Measurements from ENCODE around the gene FAM83D.

FAM83D gene

GRCh38 chr20:38893565-38894090, 32.6 kb upstream of the FAM83D start:
- H3K27ac ChIP-seq (ENCODE audit: low read depth, low read length): peak overlapping the region; percentile 95
- TF ChIP-seq EZH2phosphoT487 (IDR thresholded peaks at IDR 0.05; ENCODE audit: borderline replicate concordance, low read length) (no peak), CTCF (IDR thresholded peaks at IDR 0.05; ENCODE audit: low read depth, low read length, poor library complexity, severe bottlenecking) (peak; percentile 93)
- H4K20me1 ChIP-seq (ENCODE audit: control insufficient read depth, insufficient read depth, low read depth, low read length): no peaks in the 10 kb centered on the region
- peaks cover 20% of the 10 kb centered on the region for H3K79me2 ChIP-seq (ENCODE audit: control insufficient read depth, low read length)
- H3K4me2 ChIP-seq (ENCODE audit: low read length): peak overlapping the region; percentile 88
- no peaks in the 10 kb centered on the region for H3K9me2 ChIP-seq (replicated peaks; ENCODE audit: control insufficient read depth, low read length)
- H3K36me3 ChIP-seq (ENCODE audit: control insufficient read depth, low read length): peaks cover 65% of the 10 kb centered on the region
- H3K4me3 ChIP-seq (ENCODE audit: low read length): peak overlapping the region; percentile 66
- no peaks in the 10 kb centered on the region for H3K27me3 ChIP-seq (ENCODE audit: control insufficient read depth, low read length)
- peaks cover 66% of the 10 kb centered on the region for H3K4me1 ChIP-seq (ENCODE audit: control insufficient read depth, low read length)
- no peaks in the 10 kb centered on the region for H3K9me3 ChIP-seq (ENCODE audit: control insufficient read depth, insufficient read depth, low read length)
- H3F3A ChIP-seq (ENCODE audit: control insufficient read depth, insufficient read depth): peaks cover 21% of the 10 kb centered on the region

GRCh38 chr20:38894091-38894847, 31.9 kb upstream of the FAM83D start:
- Histone ChIP-seq H3K9me3 (ENCODE audit: control insufficient read depth, insufficient read depth, low read length) (no peaks in the 10 kb centered on the region), H3K4me2 (ENCODE audit: low read length) (peak overlapping the region; percentile 88), H3K79me2 (ENCODE audit: control insufficient read depth, low read length) (peaks cover 16% of the 10 kb centered on the region)

GRCh38 chr20:38895098-38895949, 30.9 kb upstream of the FAM83D start:
- H3K9me2 ChIP-seq (replicated peaks; ENCODE audit: control insufficient read depth, low read length): no peaks in the 10 kb centered on the region
- H3K4me1 ChIP-seq (ENCODE audit: control insufficient read depth, low read length): peaks cover 52% of the 10 kb centered on the region
- TF ChIP-seq EZH2phosphoT487 (IDR thresholded peaks at IDR 0.05; ENCODE audit: borderline replicate concordance, low read length) (no peak), CTCF (IDR thresholded peaks at IDR 0.05; ENCODE audit: low read depth, low read length, poor library complexity, severe bottlenecking) (no peak)
- no peak overlapping the region for H3K4me3 ChIP-seq (ENCODE audit: low read length)
- peaks cover 66% of the 10 kb centered on the region for H3K36me3 ChIP-seq (ENCODE audit: control insufficient read depth, low read length)
- no peaks in the 10 kb centered on the region for H3K9me3 ChIP-seq (ENCODE audit: control insufficient read depth, insufficient read depth, low read length)
- peaks cover 16% of the 10 kb centered on the region for H3K79me2 ChIP-seq (ENCODE audit: control insufficient read depth, low read length)
- H4K20me1 ChIP-seq (ENCODE audit: control insufficient read depth, insufficient read depth, low read depth, low read length): no peaks in the 10 kb centered on the region
- H3K4me2 ChIP-seq (ENCODE audit: low read length): no peak overlapping the region
- peaks cover 21% of the 10 kb centered on the region for H3F3A ChIP-seq (ENCODE audit: control insufficient read depth, insufficient read depth)
- no peaks in the 10 kb centered on the region for H3K27me3 ChIP-seq (ENCODE audit: control insufficient read depth, low read length)
- H3K27ac ChIP-seq (ENCODE audit: low read depth, low read length): no peak overlapping the region

More at GRCh38 chr20:38894091-38894847, 31.9 kb upstream of the FAM83D start:
- H3K36me3 ChIP-seq (ENCODE audit: control insufficient read depth, low read length): peaks cover 65% of the 10 kb centered on the region
- H3K4me1 ChIP-seq (ENCODE audit: control insufficient read depth, low read length): peaks cover 63% of the 10 kb centered on the region
- no peaks in the 10 kb centered on the region for H3K9me2 ChIP-seq (replicated peaks; ENCODE audit: control insufficient read depth, low read length)
- peak overlapping the region; percentile 66; the same call in 1 of the 2 replicates for H3K4me3 ChIP-seq (ENCODE audit: low read length)
- no peaks in the 10 kb centered on the region for H3K27me3 ChIP-seq (ENCODE audit: control insufficient read depth, low read length)
- TF ChIP-seq EZH2phosphoT487 (IDR thresholded peaks at IDR 0.05; ENCODE audit: borderline replicate concordance, low read length) (no peak), CTCF (IDR thresholded peaks at IDR 0.05; ENCODE audit: low read depth, low read length, poor library complexity, severe bottlenecking) (no peak)
- H3F3A ChIP-seq (ENCODE audit: control insufficient read depth, insufficient read depth): peaks cover 21% of the 10 kb centered on the region
- H4K20me1 ChIP-seq (ENCODE audit: control insufficient read depth, insufficient read depth, low read depth, low read length): no peaks in the 10 kb centered on the region
- peak overlapping the region; percentile 95 for H3K27ac ChIP-seq (ENCODE audit: low read depth, low read length)
